ENCODE measurements around the gene RSPH6A. TPM values are rescaled to one million over a fixed set of nuclear protein-coding genes. Genes with fewer than 3 reads are reported as not detected.
A peak's percentile ranks its signal among the peaks of the same experiment; 100 is the strongest.

The RSPH6A gene
- polyA plus RNA-seq, 1 donor (not counting 4 experiments of a cell fraction or from before 2014, with no cell fraction given): not detected

DNA sequence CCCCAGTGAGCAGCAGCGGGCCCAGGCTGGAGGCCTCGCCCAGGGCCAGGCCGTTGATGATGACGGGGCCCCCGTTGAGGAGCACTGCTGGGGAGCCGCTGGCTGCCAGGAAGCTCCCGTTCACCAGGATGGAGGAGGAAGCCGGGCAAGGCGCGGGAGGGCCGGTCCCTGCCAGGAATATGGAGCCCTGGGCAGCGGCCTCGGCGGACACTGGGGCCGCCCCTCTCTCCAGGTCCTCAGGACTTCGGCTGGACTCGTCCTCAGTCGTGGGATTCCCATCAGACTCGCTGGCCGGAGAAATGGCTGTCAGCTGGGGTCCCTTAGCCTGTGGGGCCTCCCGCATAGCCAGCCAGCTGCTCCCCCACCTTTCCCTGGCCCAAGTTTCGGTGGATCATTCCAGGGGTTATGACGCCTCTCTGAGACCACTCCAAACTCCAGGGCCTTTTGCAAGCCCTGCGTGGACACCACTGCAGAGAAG, 48.2 kb downstream of the RSPH6A start:
- Histone ChIP-seq H3K27me3 (ENCODE audit: control insufficient read depth, extremely low read depth, insufficient read depth, low read length) (no peaks in the 10 kb centered on the region), H3K4me3 (ENCODE audit: control insufficient read depth in 2 of 3, extremely low read depth in 1 of 3, insufficient read depth in 2 of 3, low read depth in 1 of 3, low read length in 3 of 3) (peak overlapping the region; percentile 49 to 93 (median 69)), H3K79me2 (ENCODE audit: control insufficient read depth, insufficient read depth, low read length) (no peaks in the 10 kb centered on the region), H3K4me2 (ENCODE audit: control insufficient read depth, extremely low read depth, insufficient read depth, low read depth, low read length) (peak overlapping the region; percentile 98), H3K36me3 (ENCODE audit: control insufficient read depth in 2 of 2, extremely low read depth in 1 of 2, insufficient read depth in 2 of 2, low read length in 2 of 2) (no peaks in the 10 kb centered on the region), H3K9ac (ENCODE audit: control insufficient read depth, extremely low read depth, insufficient read depth, low read length) (peak overlapping the region; percentile 84), H3K27ac (ENCODE audit: control insufficient read depth, insufficient read depth, low read length) (no peak overlapping the region), H3K4me1 (ENCODE audit: control insufficient read depth, extremely low read depth, insufficient read depth, low read length) (peaks cover 15% of the 10 kb centered on the region), H3K9me3 (ENCODE audit: control insufficient read depth, low read depth, low read length) (no peaks in the 10 kb centered on the region), H4K20me1 (ENCODE audit: control insufficient read depth, extremely low read depth, insufficient read depth, low read length) (peaks cover 2% of the 10 kb centered on the region), H2AFZ (ENCODE audit: control insufficient read depth, low read length) (peak overlapping the region; percentile 73), H3K9me1 (ENCODE audit: control insufficient read depth, extremely low read depth, insufficient read depth, low read length) (no peaks in the 10 kb centered on the region)
- FAIRE-seq (no peak), DNase-seq (ENCODE audit: low read depth, low spot score) (no peak)
- TF ChIP-seq CTCF (optimal IDR thresholded peaks at IDR 0.05 in 1 of 3, IDR thresholded peaks at IDR 0.05 in 1 of 3, conservative IDR thresholded peaks at IDR 0.05 in 1 of 3; ENCODE audit: extremely low read depth in 1 of 3, insufficient read depth in 2 of 3, low read length in 3 of 3) (no peak), EZH2 (IDR thresholded peaks at IDR 0.05; ENCODE audit: low read length) (no peak)
- dilution Hi-C loops (cut with MboI; ENCODE audit: extremely low pct_ligation_motif_present, low sequenced_read_pairs): no loop called here

DNA sequence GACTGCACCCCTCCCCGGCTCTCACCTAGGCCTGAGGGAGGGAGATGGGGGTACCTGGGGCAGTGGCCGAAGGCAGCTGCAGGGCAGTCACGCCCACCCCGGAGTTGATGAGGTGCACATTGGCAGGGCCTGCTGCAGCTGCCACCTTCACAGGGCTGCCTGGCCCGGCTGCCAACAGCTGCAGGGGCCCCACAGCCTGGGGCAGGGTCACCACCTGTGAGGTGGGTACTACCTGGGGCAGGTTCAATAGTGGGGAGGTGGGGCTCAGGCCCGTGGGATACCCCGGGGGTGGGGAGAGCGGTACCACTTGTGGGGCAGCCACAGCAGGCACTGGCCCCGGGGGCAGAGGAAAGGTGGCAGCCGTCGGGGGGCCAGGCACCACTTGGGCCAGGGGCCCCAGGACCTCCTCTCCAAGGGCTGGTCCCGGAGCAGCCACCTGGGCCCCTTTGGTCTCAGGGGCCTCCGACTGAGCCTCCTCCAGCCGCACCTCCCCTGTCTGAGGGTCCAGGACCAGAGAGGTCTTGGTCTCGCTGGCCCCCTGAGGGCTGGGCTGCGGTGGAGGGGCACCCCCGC, 48.7 kb downstream of the RSPH6A start:
- peaks cover 15% of the 10 kb centered on the region for H3K4me1 ChIP-seq (ENCODE audit: control insufficient read depth, extremely low read depth, insufficient read depth, low read length)
- H3K36me3 ChIP-seq (ENCODE audit: control insufficient read depth in 2 of 2, extremely low read depth in 1 of 2, insufficient read depth in 2 of 2, low read length in 2 of 2): no peaks in the 10 kb centered on the region
- no peak for TF ChIP-seq CTCF (optimal IDR thresholded peaks at IDR 0.05 in 1 of 3, IDR thresholded peaks at IDR 0.05 in 1 of 3, conservative IDR thresholded peaks at IDR 0.05 in 1 of 3; ENCODE audit: extremely low read depth in 1 of 3, insufficient read depth in 2 of 3, low read length in 3 of 3)
- TF ChIP-seq EZH2 (IDR thresholded peaks at IDR 0.05; ENCODE audit: low read length): no peak
- no peak overlapping the region for H3K4me3 ChIP-seq (ENCODE audit: control insufficient read depth in 2 of 3, extremely low read depth in 1 of 3, insufficient read depth in 2 of 3, low read depth in 1 of 3, low read length in 3 of 3)
- H2AFZ ChIP-seq (ENCODE audit: control insufficient read depth, low read length): no peak overlapping the region
- DNase-seq (ENCODE audit: low read depth, low spot score) (no peak), FAIRE-seq (no peak)
- H3K27me3 ChIP-seq (ENCODE audit: control insufficient read depth, extremely low read depth, insufficient read depth, low read length): no peaks in the 10 kb centered on the region
- dilution Hi-C loops (cut with MboI; ENCODE audit: extremely low pct_ligation_motif_present, low sequenced_read_pairs): no loop called here
- H3K9me3 ChIP-seq (ENCODE audit: control insufficient read depth, low read depth, low read length): no peaks in the 10 kb centered on the region
- no peaks in the 10 kb centered on the region for H4K20me1 ChIP-seq (ENCODE audit: control insufficient read depth, extremely low read depth, insufficient read depth, low read length)
- H3K9me1 ChIP-seq (ENCODE audit: control insufficient read depth, extremely low read depth, insufficient read depth, low read length): no peaks in the 10 kb centered on the region
- no peak overlapping the region for H3K9ac ChIP-seq (ENCODE audit: control insufficient read depth, extremely low read depth, insufficient read depth, low read length)
- no peaks in the 10 kb centered on the region for H3K79me2 ChIP-seq (ENCODE audit: control insufficient read depth, insufficient read depth, low read length)
- no peak overlapping the region for H3K27ac ChIP-seq (ENCODE audit: control insufficient read depth, insufficient read depth, low read length)
- H3K4me2 ChIP-seq (ENCODE audit: control insufficient read depth, extremely low read depth, insufficient read depth, low read depth, low read length): no peak overlapping the region

All from keratinocyte (primary cell).